NOMO-1 treated with DMSO at 0.1 percent for 48 hours (cell line): Measurements from ENCODE around the gene ALG6.
A peak's percentile ranks its signal among the peaks of the same experiment; 100 is the strongest.
"Not testable (repeated sequence)": the region's sequence is repeated elsewhere in the genome, so short reads cannot be mapped to it uniquely, and the experiment has no call there.

Experiments used
- DNase-seq: peaks from one replicate; lab custom pipeline; 2025; ENCODE audit not compliant: unreplicated experiment; lab: John Stamatoyannopoulos, UW

ALG6 gene

DNA sequence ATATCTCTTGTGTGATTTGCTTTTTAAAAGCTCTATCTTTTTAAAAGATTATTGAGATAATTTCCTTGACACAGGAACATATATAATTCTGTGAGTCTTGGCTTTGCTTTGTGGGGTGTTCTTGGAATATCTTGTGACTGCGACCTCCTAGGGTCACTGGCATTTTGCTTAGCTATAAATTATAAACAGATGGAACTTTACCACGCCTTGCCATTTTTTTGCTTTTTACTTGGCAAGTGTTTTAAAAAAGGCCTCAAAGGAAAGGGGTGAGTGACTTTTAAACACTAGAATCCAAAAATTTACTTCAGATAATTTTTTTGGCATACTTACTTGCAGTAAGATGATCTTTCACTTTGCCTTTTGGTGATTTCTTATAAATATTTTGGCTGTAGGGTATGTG is 43.6 kb downstream of the ALG6 start:
- no peak for DNase-seq

DNA sequence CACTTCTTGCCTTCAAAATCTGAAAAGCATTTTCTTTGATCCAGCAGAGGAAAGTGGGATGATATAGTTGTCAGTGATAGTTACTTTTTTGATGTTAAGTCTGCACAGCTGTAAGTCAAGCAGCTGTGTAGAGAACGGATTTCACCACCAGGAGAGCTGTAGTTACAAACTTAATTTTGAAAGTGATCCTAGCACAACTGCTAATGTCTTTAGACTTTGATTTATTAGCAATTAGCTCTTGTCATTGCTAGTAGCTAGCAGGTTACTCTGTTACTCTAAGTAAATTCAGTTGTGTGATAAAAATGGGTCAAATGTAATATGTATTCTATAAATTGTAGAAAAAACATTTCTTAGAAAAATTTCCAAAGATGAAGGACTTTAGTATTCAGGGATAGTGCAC is 46.0 kb downstream of the ALG6 start:
- DNase-seq: no peak

DNA sequence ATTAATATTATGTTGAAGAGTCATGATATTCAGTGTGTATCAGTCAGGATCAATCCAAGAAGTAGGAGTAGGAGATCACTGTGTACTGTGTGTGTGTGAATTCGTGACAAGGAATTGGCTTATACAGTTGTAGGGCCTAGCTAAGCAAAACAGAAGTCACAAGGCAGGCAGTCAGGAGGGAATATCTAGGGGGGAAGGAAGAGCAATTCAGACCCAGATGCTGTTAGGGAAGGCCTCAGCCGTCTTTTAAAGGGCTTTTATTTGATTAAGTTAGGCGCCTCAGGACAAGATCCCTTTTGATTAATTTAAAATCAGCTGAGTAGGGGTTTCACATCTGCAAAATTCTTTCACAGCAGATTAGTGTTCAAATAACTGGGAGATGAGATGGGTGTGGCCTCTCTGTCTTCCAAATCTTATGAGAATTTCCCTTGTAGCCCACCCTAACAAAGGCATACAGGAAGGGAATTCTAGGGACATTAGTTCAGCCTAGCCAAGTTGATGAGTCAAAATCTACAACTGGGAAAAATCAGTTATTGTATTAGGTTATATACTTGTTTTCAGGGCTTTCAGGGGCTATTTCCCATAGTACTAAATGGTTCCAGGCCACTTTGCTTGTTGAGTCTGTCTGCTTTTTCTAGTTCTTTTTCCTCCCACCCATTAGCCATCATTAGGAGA is 47.4 kb downstream of the ALG6 start:
- DNase-seq: no peak

DNA sequence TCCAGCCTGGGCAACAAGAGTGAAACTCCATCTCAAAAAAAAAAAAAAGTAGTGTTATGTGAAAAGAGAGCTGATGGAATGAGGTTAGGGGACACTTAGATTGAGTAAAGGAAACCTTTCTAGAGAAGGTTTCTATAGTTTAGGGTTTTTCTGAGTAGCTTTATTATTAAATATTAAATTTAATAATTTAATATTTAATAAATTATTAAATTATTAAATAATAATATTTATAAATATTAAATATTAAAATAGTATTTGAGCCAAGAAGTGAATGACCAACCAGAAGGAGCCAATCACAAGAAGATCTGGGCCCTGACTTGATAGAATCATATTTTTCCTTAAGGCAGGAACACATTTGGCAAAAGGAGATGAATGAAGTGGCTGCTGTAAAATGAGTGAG is 50.7 kb downstream of the ALG6 start:
- no peak for DNase-seq

DNA sequence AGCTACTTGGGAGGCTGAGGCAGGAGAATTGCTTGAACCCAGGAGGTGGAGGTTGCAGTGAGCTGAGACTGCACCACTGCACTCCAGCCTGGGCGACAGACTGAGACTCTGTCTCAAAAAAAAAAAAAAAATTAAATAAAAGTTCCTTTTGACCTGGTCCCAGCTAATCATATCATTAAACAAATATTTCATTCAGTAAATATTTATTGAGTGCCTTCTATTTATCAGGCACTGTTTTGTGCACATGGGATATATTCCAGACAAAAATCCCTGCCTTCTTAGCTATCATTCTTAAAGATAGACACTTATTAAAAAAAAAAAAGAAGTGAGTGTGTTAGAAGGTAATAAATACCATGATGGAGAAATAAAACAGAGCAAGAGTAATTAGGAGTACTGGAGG is 53.3 kb downstream of the ALG6 start:
- DNase-seq: not testable (repeated sequence)

DNA sequence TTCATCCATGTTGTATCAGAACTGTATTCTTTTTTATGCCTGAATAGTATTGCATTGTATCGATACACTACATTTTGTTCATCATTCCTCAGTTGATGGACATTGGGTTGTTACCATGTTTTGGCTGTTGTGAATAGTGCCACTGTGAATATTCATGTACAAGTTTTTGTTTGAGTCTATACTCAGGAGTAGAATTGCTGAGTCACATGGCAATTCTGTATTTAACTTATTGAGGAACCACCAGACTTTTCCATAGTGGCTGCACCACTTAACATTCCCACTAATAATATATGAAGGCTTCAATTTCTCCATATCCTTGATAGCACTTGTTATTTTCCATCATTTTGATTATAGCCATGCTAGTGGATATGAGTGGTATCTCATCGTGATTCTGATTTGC is 56.2 kb downstream of the ALG6 start:
- DNase-seq: no peak

DNA sequence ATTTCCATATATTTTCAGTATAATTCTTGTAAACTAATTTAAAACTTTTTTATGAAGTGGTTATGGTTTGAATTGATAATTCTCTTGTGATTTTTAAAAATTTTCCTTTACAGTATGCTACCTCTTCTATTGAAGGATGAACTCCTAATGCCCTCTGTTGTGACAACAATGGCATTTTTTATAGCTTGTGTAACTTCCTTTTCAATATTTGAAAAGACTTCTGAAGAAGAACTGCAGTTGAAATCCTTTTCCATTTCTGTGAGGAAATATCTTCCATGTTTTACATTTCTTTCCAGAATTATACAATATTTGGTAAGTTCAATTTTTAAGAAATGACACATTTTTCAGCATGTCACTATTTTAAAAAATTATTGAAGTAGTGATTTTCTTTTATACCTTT is 61.4 kb downstream of the ALG6 start:
- DNase-seq: no peak

DNA sequence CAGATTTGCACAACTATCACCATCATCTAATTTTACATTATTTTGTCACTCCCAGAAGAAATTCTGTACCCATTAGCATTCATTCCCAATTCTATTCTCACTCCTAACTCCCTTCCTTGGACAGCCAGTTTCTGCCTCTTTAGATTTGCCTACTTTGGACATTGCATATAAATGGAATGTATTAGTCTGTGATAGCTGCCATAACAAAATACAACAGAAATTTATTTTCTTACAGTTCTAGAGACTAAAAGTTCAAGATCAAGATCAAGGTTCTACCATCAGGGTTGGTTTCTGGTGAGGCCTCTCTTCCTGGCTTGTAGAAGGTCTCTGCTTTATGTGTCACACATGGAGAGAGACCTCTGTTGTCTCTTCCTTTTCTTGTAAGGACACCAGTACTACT is 61.9 kb downstream of the ALG6 start:
- no peak for DNase-seq

DNA sequence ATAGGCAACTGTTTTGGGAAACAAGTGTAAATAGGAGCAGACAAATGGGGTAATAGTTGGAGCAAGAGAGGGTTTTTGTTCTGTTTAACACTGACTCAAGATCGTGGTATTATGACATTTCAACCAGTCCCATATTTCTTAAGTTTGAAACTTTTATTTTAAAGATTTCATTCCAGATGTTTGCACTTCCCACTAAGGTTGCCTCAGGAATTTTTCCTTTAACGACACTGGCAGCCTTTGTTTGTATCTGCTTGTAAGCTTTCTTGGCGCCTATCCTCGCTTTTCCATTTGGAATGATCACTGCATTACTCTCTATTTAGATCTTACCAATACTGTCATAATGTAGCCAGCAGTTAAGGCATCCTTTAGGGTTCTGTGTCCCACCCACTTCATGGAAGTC is 67.7 kb downstream of the ALG6 start:
- DNase-seq: no peak

DNA sequence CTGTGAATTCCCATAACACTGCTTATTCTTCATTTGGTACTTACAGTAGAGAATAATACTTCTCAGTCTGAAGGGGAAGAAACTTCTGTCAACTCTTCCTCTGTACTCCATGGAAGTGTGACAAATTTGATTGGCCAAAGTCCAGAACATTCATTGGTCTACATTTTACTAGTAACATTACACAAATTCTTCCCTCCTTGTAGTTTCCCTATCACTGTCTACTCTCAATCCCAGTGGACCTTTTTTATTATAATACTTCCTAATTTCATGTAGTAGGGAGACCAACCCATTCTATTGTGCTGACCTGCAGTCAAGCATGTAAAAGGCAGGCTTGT is 74.7 kb downstream of the ALG6 start:
- DNase-seq: no peak

DNA sequence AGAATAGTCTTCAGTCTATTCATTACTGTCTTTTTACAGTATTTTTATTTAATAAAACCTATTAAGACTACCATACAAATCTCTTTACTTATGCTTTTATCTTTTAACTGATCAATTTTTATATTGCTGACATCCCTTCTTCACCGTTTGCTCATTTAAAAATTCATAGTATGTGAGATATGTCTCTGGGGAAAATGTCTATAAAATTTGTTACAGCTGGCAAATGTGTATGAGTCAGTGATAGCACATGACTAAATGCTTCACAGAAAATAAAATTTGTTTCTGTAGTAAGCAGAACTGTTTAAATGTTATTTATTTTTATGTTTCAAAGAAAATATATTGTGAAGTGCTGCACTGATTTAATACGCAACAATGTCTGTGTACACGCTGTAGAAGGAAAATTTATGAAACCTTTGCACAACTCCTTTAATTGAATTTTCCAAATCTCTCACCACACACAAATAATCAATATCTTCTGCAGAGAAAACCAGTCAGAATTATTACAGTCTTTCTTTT is 81.4 kb downstream of the ALG6 start:
- DNase-seq: no peak

DNA sequence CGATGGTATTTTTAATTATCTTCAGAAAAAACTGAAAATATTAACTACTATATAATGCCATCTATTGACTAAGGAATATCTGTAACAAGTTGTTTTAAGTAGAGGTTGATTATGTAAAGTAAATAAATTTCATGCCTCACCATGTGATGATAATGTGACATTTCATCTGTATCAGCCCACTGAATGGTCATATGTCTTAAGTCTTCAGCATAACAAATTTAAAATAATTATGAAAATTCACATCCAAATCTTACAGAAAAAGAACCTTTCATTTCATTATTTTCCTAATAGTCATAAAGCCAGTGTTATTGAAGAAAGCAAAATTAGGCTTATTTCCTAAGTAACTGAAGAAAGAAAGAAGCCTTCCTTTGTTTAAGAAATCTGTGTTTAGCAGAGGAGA is 83.0 kb downstream of the ALG6 start:
- DNase-seq: no peak

DNA sequence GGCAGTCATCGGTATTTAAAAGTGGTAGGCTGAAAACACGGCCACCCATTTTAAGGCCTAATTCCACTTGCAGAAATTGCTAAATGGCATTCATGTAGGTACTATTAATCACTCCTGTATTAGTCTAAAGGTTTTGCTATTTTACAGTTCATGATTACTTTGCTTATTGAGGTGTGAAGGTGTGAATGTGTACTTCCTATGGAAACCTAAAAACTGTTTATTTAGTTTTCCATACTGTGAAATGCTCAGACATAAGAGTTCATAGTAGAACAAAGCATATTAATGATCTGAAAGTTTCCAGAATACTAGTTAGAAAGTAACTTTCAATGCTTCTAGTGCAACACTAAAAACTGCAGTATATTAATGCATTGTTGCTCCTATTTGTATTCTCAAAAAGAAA is 85.8 kb downstream of the ALG6 start:
- no peak for DNase-seq

DNA sequence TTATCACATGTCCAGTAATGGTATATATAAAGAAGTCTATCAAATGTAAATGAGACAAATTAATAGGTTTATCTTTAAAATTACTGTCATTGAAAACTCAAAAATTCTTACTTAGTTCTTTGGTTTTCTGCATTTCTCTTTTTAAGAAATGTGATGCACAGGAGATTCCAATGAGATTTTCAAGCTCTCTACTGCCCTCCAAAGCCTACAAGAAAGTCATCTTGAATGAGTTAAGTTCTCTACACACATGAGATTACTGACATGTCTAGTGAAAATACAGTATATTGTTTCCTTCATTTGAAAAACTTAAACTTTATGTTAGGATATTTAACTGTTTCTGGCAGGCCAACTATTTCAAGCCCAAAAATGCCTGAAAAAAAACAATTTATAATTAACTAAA is 86.8 kb downstream of the ALG6 start:
- DNase-seq: no peak

DNA sequence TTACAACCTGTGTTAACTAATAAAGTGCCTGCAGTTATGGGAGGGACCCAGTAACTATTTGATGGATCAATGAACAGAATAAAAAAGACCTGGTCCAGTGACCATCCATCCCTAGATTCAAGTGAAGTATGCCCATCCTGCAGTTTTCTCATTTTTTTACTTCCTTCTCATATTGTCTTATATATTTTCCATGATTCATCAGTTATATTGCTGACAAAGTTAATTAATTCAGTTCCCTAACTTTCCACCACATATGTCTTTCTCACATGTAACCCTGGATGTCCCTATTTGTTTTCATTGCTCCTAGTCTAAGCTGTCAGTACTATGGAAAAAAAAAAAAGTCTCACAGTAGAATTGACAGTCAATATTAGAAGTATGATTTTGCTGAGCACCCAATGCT is 91.3 kb downstream of the ALG6 start:
- no peak for DNase-seq

DNA sequence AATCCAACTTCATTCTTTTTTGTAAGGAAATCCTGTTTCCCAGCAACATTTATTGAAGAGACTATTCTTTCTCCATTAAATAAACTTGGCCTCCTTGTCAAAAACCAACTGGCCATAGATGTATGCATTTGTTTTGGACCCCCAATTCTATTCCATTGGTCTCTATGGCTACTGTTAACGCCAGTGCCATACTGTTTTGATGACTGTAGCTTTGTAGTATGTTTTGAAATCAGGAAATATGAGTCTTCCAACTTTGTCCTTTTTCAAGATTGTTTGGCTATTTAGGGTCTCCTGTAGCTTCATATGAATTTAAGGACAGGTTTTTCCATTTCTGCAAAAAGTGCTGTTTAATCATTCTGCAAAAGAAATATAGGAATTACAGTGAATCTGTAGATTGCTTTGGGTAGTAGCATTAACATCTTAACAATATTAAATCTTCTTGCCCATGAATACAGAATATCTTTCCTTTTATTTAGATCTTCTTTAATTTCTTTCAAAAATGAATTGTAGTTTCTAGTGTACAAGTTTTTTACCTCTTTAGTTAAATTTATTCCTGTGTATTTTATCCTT is 94.3 kb downstream of the ALG6 start:
- no peak for DNase-seq

DNA sequence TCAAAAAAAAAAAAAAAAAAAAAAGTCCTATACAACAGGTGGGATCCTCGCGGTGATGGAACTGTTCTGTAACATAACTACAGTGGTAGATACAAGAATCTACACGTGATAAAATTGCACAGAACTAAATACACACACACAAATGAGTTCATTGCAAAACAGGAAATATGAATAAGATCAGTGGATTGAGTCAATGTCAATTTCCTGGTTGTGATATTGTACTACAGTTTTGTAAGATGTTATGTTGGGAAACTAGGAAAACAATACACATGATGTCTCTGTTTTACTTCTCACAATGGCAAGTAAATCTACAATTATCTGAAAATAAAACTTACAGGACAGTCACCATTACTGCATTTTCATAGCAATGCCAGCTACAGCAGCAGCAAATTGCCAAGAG is 95.8 kb downstream of the ALG6 start:
- peak; percentile 81 for DNase-seq

DNA sequence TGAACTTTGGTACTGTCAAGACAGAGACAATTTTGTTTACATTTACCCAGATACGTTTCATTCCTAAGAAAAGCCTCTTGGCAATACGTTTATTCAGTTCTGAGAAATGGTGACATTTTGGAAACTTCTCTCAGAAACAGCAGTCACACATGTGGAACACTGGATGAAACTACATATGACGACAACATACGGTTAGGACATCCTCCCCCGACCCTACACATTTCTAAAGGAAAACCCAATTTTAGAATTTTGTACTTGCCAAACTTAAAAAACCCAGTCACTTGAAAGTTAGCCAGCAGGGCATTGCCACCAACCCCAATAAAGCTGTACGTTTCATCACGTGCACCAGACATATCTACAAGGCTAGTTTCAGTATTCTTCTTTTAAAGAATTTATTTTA is 98.8 kb downstream of the ALG6 start:
- no peak for DNase-seq

DNA sequence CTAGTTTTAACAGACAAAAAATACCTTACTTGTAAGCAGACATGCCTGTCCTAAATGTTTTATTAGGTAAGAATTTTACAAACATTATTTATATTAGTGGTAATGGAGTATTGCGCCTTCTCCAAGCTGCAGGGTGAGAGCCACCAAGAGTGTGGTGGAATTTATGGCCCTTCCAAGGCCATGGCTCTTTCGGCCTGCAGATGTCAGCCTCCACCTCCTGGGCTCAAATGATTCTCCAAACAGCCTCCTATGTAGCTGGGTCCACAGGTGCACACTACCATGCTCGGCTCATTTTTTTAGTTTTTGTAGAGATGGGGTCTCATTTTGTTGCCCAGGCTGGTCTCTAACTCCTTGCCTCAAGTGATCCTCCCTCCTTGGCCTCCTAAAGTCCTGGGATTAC is 99.3 kb downstream of the ALG6 start:
- DNase-seq: no peak

DNA sequence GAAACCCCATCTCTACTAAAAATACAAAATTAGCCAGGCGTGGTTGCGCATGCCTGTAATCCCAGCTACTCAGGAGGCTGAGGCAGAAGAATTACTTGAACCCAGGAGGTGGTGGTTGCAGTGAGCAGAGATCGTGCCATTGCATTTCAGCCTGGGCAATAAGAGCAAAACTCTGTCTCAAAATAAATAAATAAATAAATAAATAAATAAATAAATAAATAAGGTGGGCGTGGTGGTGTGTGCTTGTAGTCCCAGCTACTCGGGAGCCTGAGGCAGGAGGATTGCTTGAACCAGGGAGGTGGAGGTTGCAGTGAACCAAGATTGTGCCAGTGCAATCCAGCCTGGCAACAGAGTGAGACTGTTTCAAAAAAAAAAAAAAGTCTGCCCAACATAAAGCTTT is 101.3 kb downstream of the ALG6 start:
- DNase-seq: not testable (repeated sequence)

DNA sequence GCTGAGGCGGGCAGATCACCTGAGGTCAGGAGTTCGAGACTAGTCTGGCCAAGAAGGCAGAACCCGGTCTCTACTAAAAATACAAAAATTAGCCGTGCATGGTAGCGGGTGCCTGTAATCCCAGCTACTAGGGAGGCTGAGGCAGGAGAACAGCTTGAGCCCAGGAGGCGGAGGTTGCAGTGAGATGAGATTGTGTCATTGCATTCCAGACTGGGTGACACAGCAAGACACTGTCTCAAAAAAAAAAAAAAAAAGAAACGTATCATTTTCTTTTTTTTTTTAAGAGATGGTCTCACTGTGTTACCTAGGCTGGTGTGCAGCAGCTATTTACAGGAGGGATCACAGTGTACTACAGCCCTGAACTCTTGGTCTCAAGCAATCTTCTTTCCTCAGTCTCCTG is 108.3 kb downstream of the ALG6 start:
- DNase-seq: no peak

DNA sequence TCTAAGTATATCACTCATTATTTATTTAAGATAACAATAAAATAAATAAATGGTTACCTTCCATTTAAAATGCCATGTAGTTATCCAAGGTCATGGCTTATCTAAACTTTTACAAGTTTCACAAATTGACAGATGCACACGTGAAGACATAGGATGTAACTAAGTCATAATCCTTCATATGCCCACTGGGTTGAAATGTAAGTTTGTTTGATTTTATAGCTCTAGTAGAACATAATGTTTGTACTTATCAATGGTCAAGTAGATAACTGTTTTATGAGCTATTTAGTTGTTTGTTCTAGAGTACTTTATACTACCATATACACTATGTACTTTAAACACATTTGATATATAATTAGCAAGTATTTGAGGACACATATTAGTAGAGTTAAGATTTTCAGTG is 112.6 kb downstream of the ALG6 start:
- DNase-seq: no peak

DNA sequence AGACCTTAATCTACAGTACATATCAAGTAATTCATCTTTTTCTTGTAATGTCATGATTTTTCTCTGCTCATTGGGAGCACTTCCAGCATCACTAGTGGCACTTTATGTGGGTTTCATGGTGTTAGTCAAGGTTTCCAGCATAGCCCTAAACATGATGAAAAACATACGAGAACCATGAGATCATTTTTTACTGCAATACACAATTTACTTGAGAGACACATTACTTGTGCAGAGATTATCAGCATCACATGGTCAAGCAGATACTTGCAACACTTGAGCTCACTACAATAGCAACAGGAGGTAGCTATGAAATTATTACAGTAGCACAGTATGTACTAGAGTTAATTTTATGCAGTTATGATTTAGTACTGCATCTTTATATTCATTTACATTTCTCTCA is 119.2 kb downstream of the ALG6 start:
- DNase-seq: no peak
